ENCODE data around the gene PARP12. TPM values are rescaled to one million over a fixed set of nuclear protein-coding genes. Genes with fewer than 3 reads are reported as not detected.

Gene PARP12
- total and polyA plus RNA-seq, 8 donors = 29.4 to 68.2 (median 33.5) TPM

DNA sequence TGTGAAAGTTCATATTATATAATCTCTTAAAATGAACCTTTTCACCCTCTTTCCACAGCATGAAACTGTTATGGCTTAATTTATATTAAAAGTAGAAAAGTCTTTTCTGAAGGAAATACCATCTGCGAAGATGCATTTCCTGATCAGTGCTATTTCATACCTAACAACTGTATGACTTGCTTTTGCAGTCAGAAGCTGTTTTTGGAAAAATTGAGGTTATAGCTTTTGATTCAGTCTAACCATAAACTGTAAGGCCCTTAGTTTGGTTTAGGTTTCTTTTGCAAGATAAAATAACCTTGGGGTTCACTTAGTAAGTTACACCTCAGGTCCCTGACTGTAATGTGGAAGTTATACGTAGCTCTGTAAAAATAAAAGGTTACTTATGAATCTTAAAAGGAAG lies 22.7 kb upstream of the PARP12 start:
- intact Hi-C loops (cut with DNase I) = no loop called here
- peak overlapping the region in 1 of 2 donors; percentile 67 for H3K27ac ChIP-seq
- TF ChIP-seq, protein P1, sequence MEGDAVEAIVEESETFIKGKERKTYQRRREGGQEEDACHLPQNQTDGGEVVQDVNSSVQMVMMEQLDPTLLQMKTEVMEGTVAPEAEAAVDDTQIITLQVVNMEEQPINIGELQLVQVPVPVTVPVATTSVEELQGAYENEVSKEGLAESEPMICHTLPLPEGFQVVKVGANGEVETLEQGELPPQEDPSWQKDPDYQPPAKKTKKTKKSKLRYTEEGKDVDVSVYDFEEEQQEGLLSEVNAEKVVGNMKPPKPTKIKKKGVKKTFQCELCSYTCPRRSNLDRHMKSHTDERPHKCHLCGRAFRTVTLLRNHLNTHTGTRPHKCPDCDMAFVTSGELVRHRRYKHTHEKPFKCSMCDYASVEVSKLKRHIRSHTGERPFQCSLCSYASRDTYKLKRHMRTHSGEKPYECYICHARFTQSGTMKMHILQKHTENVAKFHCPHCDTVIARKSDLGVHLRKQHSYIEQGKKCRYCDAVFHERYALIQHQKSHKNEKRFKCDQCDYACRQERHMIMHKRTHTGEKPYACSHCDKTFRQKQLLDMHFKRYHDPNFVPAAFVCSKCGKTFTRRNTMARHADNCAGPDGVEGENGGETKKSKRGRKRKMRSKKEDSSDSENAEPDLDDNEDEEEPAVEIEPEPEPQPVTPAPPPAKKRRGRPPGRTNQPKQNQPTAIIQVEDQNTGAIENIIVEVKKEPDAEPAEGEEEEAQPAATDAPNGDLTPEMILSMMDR (IDR thresholded peaks at IDR 0.05) = no peak
- peaks cover 0 to 20% of the 10 kb centered on the region in 2 donors for H3K4me1 ChIP-seq
- ATAC-seq = no peak
- no peaks in the 10 kb centered on the region for H3K27me3 ChIP-seq
- H3K9me3 ChIP-seq = no peaks in the 10 kb centered on the region
- no peak for DNase-seq
- H3K4me3 ChIP-seq = no peak overlapping the region
- peaks cover 0 to 24% of the 10 kb centered on the region in 2 donors for H3K36me3 ChIP-seq

DNA sequence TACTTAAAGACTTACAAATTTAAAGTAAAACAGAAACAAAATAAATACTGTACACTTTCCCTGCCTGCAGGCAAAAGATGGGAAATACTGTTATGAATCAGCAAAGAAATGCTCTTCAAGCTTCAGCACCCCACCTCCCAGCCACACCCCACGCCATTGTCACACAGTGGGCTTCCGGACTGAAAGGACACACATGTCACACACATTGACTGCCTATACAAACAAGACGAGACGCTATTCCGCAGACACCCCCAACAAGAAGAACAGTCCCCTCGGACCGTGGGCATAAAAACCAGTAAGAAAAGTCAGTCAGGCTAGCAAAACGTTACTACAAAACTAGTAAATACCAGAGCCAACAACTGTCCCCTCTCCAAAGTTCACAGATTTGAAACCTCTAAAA lies 22.2 kb upstream of the PARP12 start:
- H3K4me1 ChIP-seq = peaks cover 0 to 20% of the 10 kb centered on the region in 2 donors
- no peaks in the 10 kb centered on the region for H3K9me3 ChIP-seq
- H3K4me3 ChIP-seq = no peak overlapping the region
- intact Hi-C loops (cut with DNase I) = no loop called here
- H3K27me3 ChIP-seq = no peaks in the 10 kb centered on the region
- peaks cover 0 to 19% of the 10 kb centered on the region in 2 donors for H3K36me3 ChIP-seq
- DNase-seq = no peak
- TF ChIP-seq, protein P1 (IDR thresholded peaks at IDR 0.05) = no peak
- H3K27ac ChIP-seq = peak overlapping the region in 1 of 2 donors; percentile 67
- ATAC-seq = no peak

DNA sequence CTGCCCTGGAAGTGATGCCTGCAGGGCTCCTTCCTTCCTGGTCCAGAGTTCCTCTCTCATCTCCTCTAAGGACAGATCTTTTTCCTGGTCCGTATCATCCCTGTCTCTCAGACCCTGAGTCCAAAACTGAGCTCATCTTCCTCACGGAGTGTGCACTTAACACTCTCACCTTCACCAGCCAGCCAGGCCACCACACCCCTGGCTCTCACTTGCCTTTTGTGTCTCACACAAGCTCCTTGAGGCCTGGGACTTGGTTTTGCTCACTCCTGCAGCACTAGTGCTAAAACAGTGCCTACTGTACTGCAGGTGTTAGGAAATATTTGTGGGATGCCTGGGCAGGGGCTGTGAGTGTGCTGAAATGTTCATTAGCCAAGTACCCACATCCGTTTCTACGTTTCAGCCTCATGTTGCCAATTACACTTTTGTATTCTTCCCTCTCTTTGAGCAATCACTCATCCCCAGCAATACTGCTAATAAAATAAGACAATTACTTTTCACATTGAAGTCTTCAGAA lies 21.4 kb upstream of the PARP12 start:
- no peaks in the 10 kb centered on the region for H3K9me3 ChIP-seq
- DNase-seq = no peak
- peaks cover 0 to 12% of the 10 kb centered on the region in 2 donors for H3K36me3 ChIP-seq
- peak overlapping the region in 1 of 2 donors; percentile 67 for H3K27ac ChIP-seq
- no peak for ATAC-seq
- TF ChIP-seq, protein P1 (IDR thresholded peaks at IDR 0.05) = no peak
- intact Hi-C loops (cut with DNase I) = no loop called here
- peaks cover 0 to 20% of the 10 kb centered on the region in 2 donors for H3K4me1 ChIP-seq
- H3K27me3 ChIP-seq = no peaks in the 10 kb centered on the region
- H3K4me3 ChIP-seq = no peak overlapping the region

DNA sequence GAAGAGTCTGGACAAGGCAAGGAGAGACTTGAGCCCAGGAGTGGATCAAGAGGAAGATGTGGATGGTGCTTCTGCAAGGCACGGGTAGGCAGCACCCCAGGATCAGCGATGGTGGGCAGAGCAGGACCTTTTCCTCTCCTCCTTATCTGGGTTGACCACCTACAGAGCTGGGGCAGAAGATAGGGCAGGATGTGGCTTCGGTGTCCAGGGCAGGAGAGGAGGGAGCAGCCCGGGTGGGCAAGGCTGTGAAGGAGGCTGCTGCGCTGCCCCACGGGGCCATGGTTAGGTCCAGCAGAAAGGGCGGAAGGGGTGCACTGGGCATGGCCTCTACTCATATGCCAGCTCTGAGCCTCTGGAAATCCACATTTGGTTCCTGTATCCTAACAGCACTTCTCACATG lies 20.0 kb upstream of the PARP12 start:
- DNase-seq (no peak), ATAC-seq (no peak)
- intact Hi-C loops (cut with DNase I) = no loop called here
- TF ChIP-seq, protein P1 (IDR thresholded peaks at IDR 0.05) = no peak
- H3K27ac ChIP-seq = peak overlapping the region in 1 of 2 donors; percentile 67
- H3K9me3 ChIP-seq = no peaks in the 10 kb centered on the region
- H3K27me3 ChIP-seq = no peaks in the 10 kb centered on the region
- H3K36me3 ChIP-seq = peaks cover 0 to 1% of the 10 kb centered on the region in 2 donors
- H3K4me3 ChIP-seq = no peak overlapping the region
- H3K4me1 ChIP-seq = peaks cover 0 to 20% of the 10 kb centered on the region in 2 donors

DNA sequence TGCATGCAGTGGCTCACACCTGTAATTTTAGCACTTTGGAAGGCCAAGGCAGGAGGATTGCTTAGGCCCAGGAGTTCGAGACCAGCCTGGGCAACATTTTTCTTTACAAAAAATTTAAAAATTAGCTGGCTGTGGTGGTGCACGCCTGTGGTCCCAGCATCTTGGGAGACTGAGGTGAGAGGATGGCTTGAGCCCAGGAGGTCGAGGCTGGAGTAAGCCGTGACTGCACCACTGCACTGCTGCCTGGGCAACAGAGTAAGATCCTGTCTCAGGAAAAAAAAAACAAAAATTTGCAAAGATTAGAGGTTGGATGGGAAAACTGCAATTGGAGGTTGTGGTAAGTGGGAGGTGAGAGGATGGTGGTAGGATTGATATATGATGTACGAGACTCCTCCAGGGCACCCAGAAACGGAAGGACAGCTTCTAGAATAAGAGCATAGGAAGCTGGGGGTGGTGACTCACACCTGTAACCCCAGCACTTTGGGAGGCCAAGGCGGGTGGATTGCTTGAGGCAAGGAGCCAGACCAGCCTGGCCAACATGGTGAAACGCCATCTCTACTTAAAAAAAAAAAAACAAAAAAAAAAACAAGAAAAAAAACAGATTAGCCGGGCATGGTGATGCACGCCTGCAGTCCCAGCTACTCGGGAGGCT lies 19.1 kb upstream of the PARP12 start:
- DNase-seq = no peak
- no peak overlapping the region for H3K27ac ChIP-seq
- no peak for ATAC-seq
- H3K27me3 ChIP-seq = no peaks in the 10 kb centered on the region
- no peak overlapping the region for H3K4me3 ChIP-seq
- TF ChIP-seq, protein P1 (IDR thresholded peaks at IDR 0.05) = no peak
- H3K9me3 ChIP-seq = no peaks in the 10 kb centered on the region
- intact Hi-C loops (cut with DNase I) = no loop called here
- H3K4me1 ChIP-seq = peaks cover 0 to 20% of the 10 kb centered on the region in 2 donors
- H3K36me3 ChIP-seq = no peaks in the 10 kb centered on the region
